SU-DHL-6 (cell line): ENCODE data around the gene ABCG1.

Experiments
- H2AFZ ChIP-seq: fragments of 200-600 bp; sonication (generic); 2 replicates; pipeline ENCODE4 v1.6.1; 2014; ENCODE audit warnings: low read depth, mild to moderate bottlenecking, moderate library complexity, mixed read lengths, antibody characterized with exemption, low read length; ENCODE audit not compliant: severe bottlenecking
- H3F3A ChIP-seq: fragments of 200-600 bp; shearing (Covaris generic); 2 replicates; pipeline ENCODE4 v1.6.0; 2016; ENCODE audit warnings: antibody characterized with exemption, mild to moderate bottlenecking; ENCODE audit not compliant: insufficient read depth
- H3K27ac ChIP-seq: fragments of 200-600 bp; sonication (generic); 2 replicates; pipeline ENCODE4 v1.5.1; 2016; ENCODE audit warnings: low read depth, mild to moderate bottlenecking, low read length, moderate library complexity, mixed read lengths
- H3K27me3 ChIP-seq: fragments of 200-600 bp; sonication (generic), shearing (Covaris generic); 2 replicates; pipeline ENCODE4 v1.6.0; 2014; ENCODE audit warnings: mild to moderate bottlenecking, low read length
- H3K36me3 ChIP-seq: fragments of 200-600 bp; sonication (generic); 2 replicates; pipeline ENCODE4 v1.6.1; 2014; ENCODE audit warnings: mild to moderate bottlenecking, low read length, mixed read lengths
- H3K4me2 ChIP-seq: fragments of 300-600, 200-600 bp; shearing (Covaris generic), sonication (generic); 2 replicates; pipeline ENCODE4 v1.6.0; 2014; ENCODE audit warnings: low read length, low read depth, mild to moderate bottlenecking; ENCODE audit not compliant: poor library complexity, severe bottlenecking
- H3K4me3 ChIP-seq: fragments of 200-600 bp; sonication (generic); 2 replicates; pipeline ENCODE4 v1.5.1; 2014; ENCODE audit warnings: antibody characterized with exemption, low read length, mild to moderate bottlenecking, mixed read lengths; ENCODE audit not compliant: insufficient read depth, poor library complexity, severe bottlenecking
- H3K79me2 ChIP-seq: fragments of 200-600 bp; sonication (generic); 2 replicates; pipeline ENCODE4 v1.6.1; 2014; ENCODE audit warnings: mild to moderate bottlenecking, low read length, moderate library complexity; ENCODE audit not compliant: insufficient read depth
- H3K9ac ChIP-seq: fragments of 200-600 bp; sonication (generic); 2 replicates; pipeline ENCODE4 v1.7.0; 2014; ENCODE audit warnings: mild to moderate bottlenecking, low read length
- H3K9me2 ChIP-seq: fragments of 200-600 bp; sonication (generic); replicated peaks from 2 replicates; pipeline ENCODE4 v1.6.1; 2014; ENCODE audit warnings: low read length; ENCODE audit not compliant: insufficient read depth
- H3K9me3 ChIP-seq: fragments of 200-600 bp; sonication (generic); 2 replicates; pipeline ENCODE4 v1.6.1; 2014; ENCODE audit warnings: low read length, mixed read lengths; ENCODE audit not compliant: insufficient read depth
- H4K20me1 ChIP-seq: fragments of 200-600 bp; sonication (generic); 2 replicates; pipeline ENCODE4 v1.6.1; 2014; ENCODE audit warnings: low read depth, mild to moderate bottlenecking, antibody characterized with exemption, low read length, moderate library complexity, mixed read lengths
- CTCF ChIP-seq: fragments of 200-600 bp; sonication (generic); IDR thresholded peaks from one replicate; pipeline ENCODE4 v1.5.1; 2017; ENCODE audit warnings: antibody characterized with exemption, mild to moderate bottlenecking, low read length, moderate library complexity; ENCODE audit not compliant: insufficient read depth, poor library complexity, severe bottlenecking
- EZH2phosphoT487 ChIP-seq: fragments of 200-600 bp; sonication (generic), shearing (Covaris generic); conservative IDR thresholded peaks from 2 replicates; pipeline ENCODE4 v1.6.1; 2018; ENCODE audit warnings: mild to moderate bottlenecking, antibody characterized with exemption, low read length, moderate library complexity, mixed read lengths

The ABCG1 gene

GRCh38 chr21:42218836-42219605, at the start of gene ABCG1:
Gene ABCG1, plus strand, starts transcription at chr21:42219140. Its CDS starts 123 bp downstream, at chr21:42219263.
- H3K9me2 ChIP-seq = no peaks in the 10 kb centered on the region
- no peak for TF ChIP-seq EZH2phosphoT487
- TF ChIP-seq CTCF = no peak
- no peaks in the 10 kb centered on the region for H3K36me3 ChIP-seq
- H3K4me2 ChIP-seq = peak within 1 kb of the TSS; percentile 48
- H3K9me3 ChIP-seq = no peaks in the 10 kb centered on the region; the same call in 1 of the 2 replicates
- H3K27ac ChIP-seq = no peak within 1 kb of the TSS
- peak within 1 kb of the TSS; percentile 45 for H3K4me3 ChIP-seq
- H2AFZ ChIP-seq = no peak within 1 kb of the TSS
- H3K27me3 ChIP-seq = no peaks in the 10 kb centered on the region
- H3F3A ChIP-seq = no peaks in the 10 kb centered on the region
- no peaks in the 10 kb centered on the region for H3K79me2 ChIP-seq
- no peaks in the 10 kb centered on the region for H4K20me1 ChIP-seq
- H3K9ac ChIP-seq = peak within 1 kb of the TSS; percentile 21; the same call in 1 of the 2 replicates

- H3K27me3 ChIP-seq = no peaks in the 10 kb centered on the region
- H3K9me3 ChIP-seq = no peaks in the 10 kb centered on the region
- H3K9ac ChIP-seq = no peak overlapping the region
- H3F3A ChIP-seq = no peaks in the 10 kb centered on the region; the same call in 1 of the 2 replicates
- no peaks in the 10 kb centered on the region for H4K20me1 ChIP-seq
- no peak overlapping the region for H3K27ac ChIP-seq
- H3K4me3 ChIP-seq = no peak overlapping the region
- TF ChIP-seq CTCF (no peak), EZH2phosphoT487 (no peak)
- H3K4me2 ChIP-seq = no peak overlapping the region
- H2AFZ ChIP-seq = no peak overlapping the region
- H3K36me3 ChIP-seq = no peaks in the 10 kb centered on the region
- H3K9me2 ChIP-seq = no peaks in the 10 kb centered on the region
- H3K79me2 ChIP-seq = no peaks in the 10 kb centered on the region
Observed at GRCh38 chr21:42169758-42170157, 49.2 kb upstream of the ABCG1 start.

- no peaks in the 10 kb centered on the region for H3K27me3 ChIP-seq
- H3K4me3 ChIP-seq = no peak overlapping the region
- H3K27ac ChIP-seq = no peak overlapping the region
- no peak overlapping the region for H3K9ac ChIP-seq
- H3F3A ChIP-seq = no peaks in the 10 kb centered on the region; the same call in 1 of the 2 replicates
- no peaks in the 10 kb centered on the region for H3K9me2 ChIP-seq
- no peaks in the 10 kb centered on the region for H3K9me3 ChIP-seq
- no peaks in the 10 kb centered on the region for H3K36me3 ChIP-seq
- H3K4me2 ChIP-seq = no peak overlapping the region
- no peaks in the 10 kb centered on the region for H3K79me2 ChIP-seq
- TF ChIP-seq EZH2phosphoT487 = no peak
- no peak for TF ChIP-seq CTCF
- no peak overlapping the region for H2AFZ ChIP-seq
- no peaks in the 10 kb centered on the region for H4K20me1 ChIP-seq
Observed at GRCh38 chr21:42171091-42172053, 47.6 kb upstream of the ABCG1 start.
